ENCODE measurements around the gene PKP2. TPM values are rescaled to one million over a fixed set of nuclear protein-coding genes. Genes with fewer than 3 reads are reported as not detected.

The PKP2 gene
- total RNA-seq, 2 donors from 2014 or later = 0.07 to 0.25 TPM

DNA sequence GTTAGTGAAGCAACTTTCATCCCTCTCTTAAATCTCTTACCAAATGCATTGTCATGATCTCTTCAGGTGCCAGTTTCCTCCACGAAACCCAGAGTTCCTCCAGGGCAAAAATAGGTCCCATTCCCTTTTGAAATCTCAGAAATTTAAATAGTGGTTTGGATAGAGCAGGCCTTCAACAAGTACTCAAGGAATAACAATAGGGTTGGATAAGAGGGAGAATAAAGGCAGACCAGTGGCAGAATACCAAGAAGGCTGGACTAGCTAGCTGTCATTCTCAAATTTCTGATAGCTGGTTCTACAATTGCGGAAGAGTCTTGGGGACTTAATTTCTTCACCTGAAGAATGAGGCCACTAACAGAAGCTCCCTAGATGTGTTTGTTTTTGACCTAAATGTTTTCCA lies 62.5 kb downstream of the PKP2 start:
- Mint-ChIP-seq H3K9me3 (no peaks in the 10 kb centered on the region), H3K27me3 (peaks cover 2 to 5% of the 10 kb centered on the region in 2 donors), H3K4me3 (no peak overlapping the region), H3K36me3 (no peaks in the 10 kb centered on the region), H3K4me1 (ENCODE audit: low read depth in 2 of 2) (no peaks in the 10 kb centered on the region), H3K27ac (no peak overlapping the region)
- ATAC-seq (no peak), DNase-seq (ENCODE audit: low spot score) (no peak)

- no peaks in the 10 kb centered on the region for H3K36me3 Mint-ChIP-seq
- H3K27ac Mint-ChIP-seq = no peak overlapping the region
- no peak for ATAC-seq
- H3K9me3 Mint-ChIP-seq = no peaks in the 10 kb centered on the region
- no peak for DNase-seq (ENCODE audit: low spot score)
- no peaks in the 10 kb centered on the region for H3K4me1 Mint-ChIP-seq (ENCODE audit: low read depth in 2 of 2)
- H3K4me3 Mint-ChIP-seq = no peak overlapping the region
- no peaks in the 10 kb centered on the region for H3K27me3 Mint-ChIP-seq
Observed at GRCh38 chr12:32828552-32828951, 68.0 kb downstream of the PKP2 start.

DNA sequence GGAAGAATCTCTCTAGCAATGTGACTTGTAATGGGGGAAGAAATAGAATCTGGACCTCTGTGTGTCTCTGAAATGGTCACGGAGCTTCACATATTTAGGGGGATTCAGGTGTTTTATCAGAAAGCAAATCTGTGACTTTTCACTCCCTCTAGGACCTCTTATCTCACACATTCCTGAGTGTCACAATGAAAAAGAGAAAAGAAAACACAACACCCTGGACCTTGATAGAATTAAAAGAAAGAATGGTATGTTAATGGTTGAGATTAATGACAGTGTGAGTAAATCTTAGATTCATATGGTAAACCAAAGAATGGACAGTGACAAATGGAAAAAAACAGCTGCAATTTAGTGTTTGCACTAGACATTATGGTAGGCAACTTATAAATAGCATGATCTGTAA lies 68.5 kb downstream of the PKP2 start:
- DNase-seq (ENCODE audit: low spot score) = no peak
- H3K27me3 Mint-ChIP-seq = no peaks in the 10 kb centered on the region
- no peaks in the 10 kb centered on the region for H3K4me1 Mint-ChIP-seq (ENCODE audit: low read depth in 2 of 2)
- no peaks in the 10 kb centered on the region for H3K9me3 Mint-ChIP-seq
- ATAC-seq = no peak
- no peak overlapping the region for H3K4me3 Mint-ChIP-seq
- H3K36me3 Mint-ChIP-seq = no peaks in the 10 kb centered on the region
- H3K27ac Mint-ChIP-seq = no peak overlapping the region

GRCh38 chr12:32826807-32827412 lies 69.7 kb downstream of the PKP2 start:
- Mint-ChIP-seq H3K4me3 (no peak overlapping the region), H3K27me3 (peaks cover 4 to 7% of the 10 kb centered on the region in 2 donors), H3K9me3 (no peaks in the 10 kb centered on the region), H3K27ac (no peak overlapping the region), H3K36me3 (no peaks in the 10 kb centered on the region), H3K4me1 (ENCODE audit: low read depth in 2 of 2) (no peaks in the 10 kb centered on the region)
- DNase-seq (ENCODE audit: low spot score) (no peak), ATAC-seq (no peak)

DNA sequence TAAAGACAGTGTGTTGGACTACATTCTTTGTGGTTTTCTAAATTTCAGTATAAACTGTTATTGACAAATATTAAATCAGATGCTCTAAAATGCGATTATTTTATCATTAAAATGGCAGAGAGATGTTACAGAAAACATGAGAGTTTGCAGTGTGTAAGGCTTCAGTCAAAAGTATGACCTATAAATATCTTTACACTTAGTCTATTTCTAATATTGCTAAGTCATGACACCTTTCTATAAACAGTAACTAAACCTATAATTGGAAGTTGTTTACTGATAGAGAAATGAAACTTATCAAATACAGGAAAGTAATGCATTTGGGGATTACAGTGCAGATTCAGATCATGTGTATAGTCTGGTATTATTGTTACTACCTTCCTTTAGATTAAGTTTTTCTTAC lies 72.0 kb downstream of the PKP2 start:
- Mint-ChIP-seq H3K4me3 (no peak overlapping the region), H3K4me1 (ENCODE audit: low read depth in 2 of 2) (no peaks in the 10 kb centered on the region), H3K36me3 (no peaks in the 10 kb centered on the region), H3K9me3 (no peaks in the 10 kb centered on the region), H3K27me3 (peaks cover 4 to 7% of the 10 kb centered on the region in 2 donors), H3K27ac (no peak overlapping the region)
- ATAC-seq (no peak), DNase-seq (ENCODE audit: low spot score) (no peak)

DNA sequence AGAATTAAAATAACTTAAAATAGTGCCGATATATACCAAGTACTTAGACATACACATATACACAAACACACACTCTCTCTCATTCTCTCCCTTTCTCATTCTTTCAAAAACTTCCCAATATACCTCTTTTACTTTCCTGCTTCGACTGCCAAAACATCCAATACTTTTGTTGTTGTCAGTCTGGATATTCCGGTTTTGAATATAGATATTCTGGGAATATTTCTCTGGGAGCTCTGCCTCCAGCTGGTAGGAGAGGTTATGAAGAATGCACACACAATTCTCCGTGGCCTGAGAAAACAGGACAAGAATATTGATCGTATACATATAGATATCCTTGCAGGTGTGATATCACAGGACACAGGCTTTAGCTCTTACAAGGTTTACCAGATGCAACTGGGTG lies 74.2 kb downstream of the PKP2 start:
- Mint-ChIP-seq H3K36me3 (no peaks in the 10 kb centered on the region), H3K9me3 (no peaks in the 10 kb centered on the region), H3K4me3 (no peak overlapping the region), H3K27ac (no peak overlapping the region), H3K4me1 (ENCODE audit: low read depth in 2 of 2) (no peaks in the 10 kb centered on the region), H3K27me3 (peaks cover 4 to 7% of the 10 kb centered on the region in 2 donors)
- DNase-seq (ENCODE audit: low spot score) (no peak), ATAC-seq (no peak)

DNA sequence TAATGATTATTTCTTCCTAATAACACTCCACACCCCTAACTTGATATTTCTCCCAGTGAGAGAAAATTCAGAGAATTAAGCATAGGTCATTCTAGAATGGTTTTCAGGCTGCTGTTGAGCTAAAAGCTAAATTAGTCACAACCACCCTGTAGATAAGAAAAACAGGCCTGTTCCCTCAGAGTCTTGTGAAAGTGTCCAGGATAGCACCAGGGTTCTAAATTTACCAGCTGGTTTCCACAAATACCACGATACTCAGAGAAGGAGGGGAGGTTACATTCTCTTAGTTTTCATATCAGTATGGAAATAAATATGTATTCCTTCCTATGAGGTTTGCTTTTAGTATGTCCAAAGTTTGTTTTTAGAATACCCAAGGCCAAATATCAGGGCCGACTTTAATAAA lies 74.9 kb downstream of the PKP2 start:
- Mint-ChIP-seq H3K4me1 (ENCODE audit: low read depth in 2 of 2) (no peaks in the 10 kb centered on the region), H3K27ac (no peak overlapping the region), H3K4me3 (no peak overlapping the region), H3K9me3 (no peaks in the 10 kb centered on the region), H3K36me3 (no peaks in the 10 kb centered on the region), H3K27me3 (peaks cover 4 to 7% of the 10 kb centered on the region in 2 donors)
- DNase-seq (ENCODE audit: low spot score) (no peak), ATAC-seq (no peak)

- H3K9me3 Mint-ChIP-seq = no peaks in the 10 kb centered on the region
- no peaks in the 10 kb centered on the region for H3K36me3 Mint-ChIP-seq
- DNase-seq (ENCODE audit: low spot score) (no peak), ATAC-seq (no peak)
- H3K27me3 Mint-ChIP-seq = peaks cover 4 to 7% of the 10 kb centered on the region in 2 donors
- no peak overlapping the region for H3K4me3 Mint-ChIP-seq
- H3K4me1 Mint-ChIP-seq (ENCODE audit: low read depth in 2 of 2) = no peaks in the 10 kb centered on the region
- H3K27ac Mint-ChIP-seq = no peak overlapping the region
Observed at GRCh38 chr12:32821293-32821692, 75.3 kb downstream of the PKP2 start.

DNA sequence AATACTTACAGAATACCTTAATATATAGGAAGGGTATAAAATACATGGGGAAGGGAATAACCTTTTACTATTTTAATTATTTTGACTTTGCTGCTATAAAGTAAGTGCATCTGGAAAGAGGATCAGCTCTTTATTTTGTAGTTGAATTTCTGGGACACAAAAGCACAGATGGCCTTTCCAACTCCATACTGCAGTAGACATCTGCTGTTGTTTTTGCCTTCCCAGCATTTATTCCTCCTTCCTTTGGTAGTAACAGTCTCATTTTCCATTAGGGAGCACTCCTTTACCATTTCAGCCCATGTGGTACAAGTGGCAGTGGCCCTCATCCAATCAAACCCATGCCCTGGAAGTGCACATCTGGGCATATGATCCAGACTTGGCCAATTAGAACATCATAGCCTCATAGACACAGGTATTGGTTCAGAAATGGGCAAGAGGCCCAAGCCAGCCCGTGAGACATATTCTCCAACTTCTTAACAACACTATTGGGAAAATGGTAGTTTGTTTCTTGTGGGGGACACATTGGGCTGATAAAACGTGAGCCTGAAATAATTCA lies 76.1 kb downstream of the PKP2 start:
- H3K4me1 Mint-ChIP-seq (ENCODE audit: low read depth in 2 of 2) = no peaks in the 10 kb centered on the region
- H3K27ac Mint-ChIP-seq = no peak overlapping the region
- no peak overlapping the region for H3K4me3 Mint-ChIP-seq
- no peaks in the 10 kb centered on the region for H3K9me3 Mint-ChIP-seq
- H3K36me3 Mint-ChIP-seq = no peaks in the 10 kb centered on the region
- no peak for DNase-seq (ENCODE audit: low spot score)
- no peak for ATAC-seq
- peaks cover 4 to 7% of the 10 kb centered on the region in 2 donors for H3K27me3 Mint-ChIP-seq

GRCh38 chr12:32819424-32819823 lies 77.2 kb downstream of the PKP2 start:
- Mint-ChIP-seq H3K4me1 (ENCODE audit: low read depth in 2 of 2) (no peaks in the 10 kb centered on the region), H3K9me3 (no peaks in the 10 kb centered on the region), H3K27me3 (peaks cover 4 to 12% of the 10 kb centered on the region in 2 donors), H3K4me3 (no peak overlapping the region), H3K27ac (no peak overlapping the region), H3K36me3 (no peaks in the 10 kb centered on the region)
- no peak for ATAC-seq
- DNase-seq (ENCODE audit: low spot score) = no peak

DNA sequence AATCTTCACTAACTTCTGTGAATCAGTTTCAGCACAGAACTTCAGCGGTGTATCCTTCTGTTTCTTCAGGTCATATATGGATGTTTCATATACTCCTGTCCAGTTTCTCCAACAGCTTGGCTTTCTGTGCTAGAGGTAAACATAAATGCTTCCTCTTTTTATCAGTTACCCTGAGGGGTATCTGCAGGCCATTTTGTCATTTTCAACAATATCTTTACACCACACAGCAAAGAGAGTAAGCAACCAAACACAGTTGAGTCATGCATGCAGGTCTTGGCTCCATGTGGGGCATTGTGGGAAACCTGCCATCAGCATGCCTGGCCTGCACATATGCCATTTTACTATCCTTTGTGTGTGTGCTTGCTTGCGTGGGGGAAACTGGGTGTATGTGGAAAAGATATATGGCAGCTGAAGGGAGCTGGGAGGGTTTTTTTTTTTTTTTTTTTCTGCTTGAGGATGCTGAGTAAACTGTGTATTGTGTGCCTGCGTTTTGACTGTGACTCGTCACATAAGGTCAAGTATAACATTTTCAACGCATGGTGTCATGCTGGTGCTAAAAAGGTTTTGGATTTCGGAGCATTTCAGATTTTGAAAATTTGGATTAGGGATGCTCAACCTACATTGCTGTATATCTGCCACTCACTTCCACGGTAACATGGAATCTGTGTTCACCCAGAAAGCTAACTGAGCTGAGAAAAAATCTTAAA lies 84.7 kb downstream of the PKP2 start:
- Mint-ChIP-seq H3K4me1 (ENCODE audit: low read depth in 2 of 2) (no peaks in the 10 kb centered on the region), H3K4me3 (no peak overlapping the region), H3K27me3 (peaks cover 3 to 18% of the 10 kb centered on the region in 2 donors), H3K27ac (no peak overlapping the region), H3K9me3 (peaks cover 3% of the 10 kb centered on the region), H3K36me3 (no peaks in the 10 kb centered on the region)
- DNase-seq (ENCODE audit: low spot score) (no peak), ATAC-seq (no peak)

DNA sequence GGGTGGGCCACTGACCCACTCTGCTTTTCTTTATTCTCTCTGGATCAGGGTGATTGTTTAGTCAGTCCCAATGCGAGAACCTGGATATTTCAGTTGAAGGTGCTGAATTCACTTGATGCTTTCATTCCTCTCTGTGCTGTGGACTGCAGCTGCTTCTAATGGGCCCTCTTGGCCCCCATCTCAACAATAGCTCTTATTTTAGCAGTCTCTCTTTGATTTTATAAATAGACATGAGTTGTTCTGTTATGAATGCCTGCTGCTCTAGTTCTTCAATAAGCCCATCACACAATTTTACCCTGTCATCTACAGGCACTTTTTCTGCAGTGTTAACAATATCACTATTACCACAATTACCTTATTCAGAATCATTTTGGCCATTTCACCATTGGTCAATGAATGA lies 86.7 kb downstream of the PKP2 start:
- DNase-seq (ENCODE audit: low spot score) = no peak
- no peak overlapping the region for H3K27ac Mint-ChIP-seq
- H3K9me3 Mint-ChIP-seq = peaks cover 6% of the 10 kb centered on the region
- no peak overlapping the region for H3K4me3 Mint-ChIP-seq
- H3K36me3 Mint-ChIP-seq = no peaks in the 10 kb centered on the region
- no peaks in the 10 kb centered on the region for H3K4me1 Mint-ChIP-seq (ENCODE audit: low read depth in 2 of 2)
- no peak for ATAC-seq
- H3K27me3 Mint-ChIP-seq = peaks cover 8 to 20% of the 10 kb centered on the region in 2 donors

DNA sequence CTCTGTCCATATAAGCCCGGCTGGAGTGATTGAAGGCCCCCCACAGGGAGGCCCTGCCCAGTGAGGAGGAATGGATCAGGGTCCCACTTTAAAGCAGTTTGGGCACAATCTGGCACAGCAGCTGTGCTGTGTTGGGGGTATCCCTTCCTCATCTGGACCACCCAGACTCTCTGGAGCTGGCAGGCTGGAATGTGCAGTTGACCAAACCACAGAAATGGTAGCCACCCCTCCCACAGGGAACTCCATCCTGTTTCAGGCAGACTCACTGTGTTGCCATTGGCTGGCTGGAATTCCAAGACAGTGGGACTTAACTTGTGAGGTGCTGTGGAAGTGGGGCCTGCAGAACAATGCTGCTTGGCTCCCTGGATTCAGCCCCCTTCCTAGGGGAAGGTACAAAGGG lies 87.4 kb downstream of the PKP2 start:
- Mint-ChIP-seq H3K36me3 (no peaks in the 10 kb centered on the region), H3K27ac (no peak overlapping the region), H3K27me3 (peaks cover 8 to 19% of the 10 kb centered on the region in 2 donors), H3K9me3 (peaks cover 6% of the 10 kb centered on the region), H3K4me1 (ENCODE audit: low read depth in 2 of 2) (no peaks in the 10 kb centered on the region), H3K4me3 (no peak overlapping the region)
- no peak for ATAC-seq
- DNase-seq (ENCODE audit: low spot score) = no peak

- peaks cover 8 to 19% of the 10 kb centered on the region in 2 donors for H3K27me3 Mint-ChIP-seq
- H3K9me3 Mint-ChIP-seq = peaks cover 6% of the 10 kb centered on the region
- no peaks in the 10 kb centered on the region for H3K36me3 Mint-ChIP-seq
- H3K4me3 Mint-ChIP-seq = no peak overlapping the region
- H3K4me1 Mint-ChIP-seq (ENCODE audit: low read depth in 2 of 2) = no peaks in the 10 kb centered on the region
- no peak overlapping the region for H3K27ac Mint-ChIP-seq
- DNase-seq (ENCODE audit: low spot score) = no peak
- ATAC-seq = no peak
Observed at GRCh38 chr12:32804301-32804700, 92.3 kb downstream of the PKP2 start.
